ENCODE data around the gene BDKRB2. TPM values are rescaled to one million over a fixed set of nuclear protein-coding genes. Genes with fewer than 3 reads are reported as not detected.

BDKRB2 gene
- total and polyA plus RNA-seq, 2 experiments from 2014 or later = 4.4 to 5.9 TPM

GRCh38 chr14:96231056-96231455 is 26.4 kb downstream of the BDKRB2 start:
- no peak overlapping the region for H2AFZ ChIP-seq
- no peak overlapping the region for H3K4me2 ChIP-seq
- no peaks in the 10 kb centered on the region for H3K27me3 ChIP-seq
- DNase-seq (ENCODE audit: low spot score) = no peak
- peak overlapping the region; percentile 43 for H3K27ac ChIP-seq
- no peak overlapping the region for H3K4me3 ChIP-seq
- no peaks in the 10 kb centered on the region for H3K36me3 ChIP-seq (replicated peaks; ENCODE audit: insufficient read depth, low read depth)
- peaks cover 3% of the 10 kb centered on the region for H3K4me1 ChIP-seq (ENCODE audit: insufficient read depth)
- 87% methylated on average over 4 of the region's 4 CpGs for WGBS (ENCODE audit: low lambda C conversion rate, missing lambda C conversion rate)
- no peaks in the 10 kb centered on the region for H3K79me2 ChIP-seq
- no peaks in the 10 kb centered on the region for H4K20me1 ChIP-seq (ENCODE audit: insufficient read depth, poor library complexity, severe bottlenecking)
- TF ChIP-seq EZH2 (IDR thresholded peaks at IDR 0.05; ENCODE audit: borderline replicate concordance) = no peak
- no peaks in the 10 kb centered on the region for H3K9me2 ChIP-seq (replicated peaks; ENCODE audit: insufficient read depth)
- no peaks in the 10 kb centered on the region for H3K9me3 ChIP-seq (ENCODE audit: low read depth)

GRCh38 chr14:96231526-96232130 is 27.0 kb downstream of the BDKRB2 start:
- Histone ChIP-seq H2AFZ (no peak overlapping the region), H3K27me3 (no peaks in the 10 kb centered on the region), H3K4me3 (no peak overlapping the region), H3K9me3 (ENCODE audit: low read depth) (no peaks in the 10 kb centered on the region), H3K4me1 (ENCODE audit: insufficient read depth) (peaks cover 3% of the 10 kb centered on the region), H3K4me2 (no peak overlapping the region), H3K27ac (peak overlapping the region; percentile 43), H4K20me1 (ENCODE audit: insufficient read depth, poor library complexity, severe bottlenecking) (no peaks in the 10 kb centered on the region), H3K36me3 (replicated peaks; ENCODE audit: insufficient read depth, low read depth) (no peaks in the 10 kb centered on the region), H3K79me2 (no peaks in the 10 kb centered on the region), H3K9me2 (replicated peaks; ENCODE audit: insufficient read depth) (no peaks in the 10 kb centered on the region)
- no peak for DNase-seq (ENCODE audit: low spot score)
- WGBS (ENCODE audit: low lambda C conversion rate, missing lambda C conversion rate) = 77% methylated on average over 12 of the region's 12 CpGs
- TF ChIP-seq EZH2 (IDR thresholded peaks at IDR 0.05; ENCODE audit: borderline replicate concordance) (no peak), EZH2phosphoT487 (IDR thresholded peaks at IDR 0.05; ENCODE audit: low read depth, severe bottlenecking, unreplicated experiment) (no peak), CTCF (IDR thresholded peaks at IDR 0.05; ENCODE audit: poor library complexity) (no peak)

- Histone ChIP-seq H3K36me3 (replicated peaks; ENCODE audit: insufficient read depth, low read depth) (no peaks in the 10 kb centered on the region), H3K9me3 (ENCODE audit: low read depth) (no peaks in the 10 kb centered on the region), H4K20me1 (ENCODE audit: insufficient read depth, poor library complexity, severe bottlenecking) (no peaks in the 10 kb centered on the region), H3K4me3 (no peak overlapping the region), H3K4me2 (no peak overlapping the region), H3K9me2 (replicated peaks; ENCODE audit: insufficient read depth) (no peaks in the 10 kb centered on the region), H2AFZ (no peak overlapping the region), H3K79me2 (no peaks in the 10 kb centered on the region), H3K4me1 (ENCODE audit: insufficient read depth) (peaks cover 3% of the 10 kb centered on the region), H3K27ac (no peak overlapping the region), H3K27me3 (no peaks in the 10 kb centered on the region)
- no peak for DNase-seq (ENCODE audit: low spot score)
- WGBS (ENCODE audit: low lambda C conversion rate, missing lambda C conversion rate) = 92% methylated on average over 11 of the region's 11 CpGs
- TF ChIP-seq EZH2 (IDR thresholded peaks at IDR 0.05; ENCODE audit: borderline replicate concordance) (no peak), EZH2phosphoT487 (IDR thresholded peaks at IDR 0.05; ENCODE audit: low read depth, severe bottlenecking, unreplicated experiment) (no peak), CTCF (IDR thresholded peaks at IDR 0.05; ENCODE audit: poor library complexity) (no peak)
These were observed 27.9 kb downstream of the BDKRB2 start for GRCh38 chr14:96232506-96232905.

GRCh38 chr14:96233661-96234060 is 29.0 kb downstream of the BDKRB2 start:
- H3K4me3 ChIP-seq = no peak overlapping the region
- no peaks in the 10 kb centered on the region for H3K9me2 ChIP-seq (replicated peaks; ENCODE audit: insufficient read depth)
- no peak overlapping the region for H3K4me2 ChIP-seq
- H3K36me3 ChIP-seq (replicated peaks; ENCODE audit: insufficient read depth, low read depth) = no peaks in the 10 kb centered on the region
- TF ChIP-seq EZH2phosphoT487 (IDR thresholded peaks at IDR 0.05; ENCODE audit: low read depth, severe bottlenecking, unreplicated experiment) (no peak), CTCF (IDR thresholded peaks at IDR 0.05; ENCODE audit: poor library complexity) (no peak), EZH2 (IDR thresholded peaks at IDR 0.05; ENCODE audit: borderline replicate concordance) (no peak)
- WGBS (ENCODE audit: low lambda C conversion rate, missing lambda C conversion rate) = 74% methylated on average over 3 of the region's 3 CpGs
- no peak for DNase-seq (ENCODE audit: low spot score)
- no peaks in the 10 kb centered on the region for H3K79me2 ChIP-seq
- no peak overlapping the region for H3K27ac ChIP-seq
- H3K9me3 ChIP-seq (ENCODE audit: low read depth) = no peaks in the 10 kb centered on the region
- peaks cover 5% of the 10 kb centered on the region for H3K4me1 ChIP-seq (ENCODE audit: insufficient read depth)
- H3K27me3 ChIP-seq = no peaks in the 10 kb centered on the region
- no peak overlapping the region for H2AFZ ChIP-seq
- H4K20me1 ChIP-seq (ENCODE audit: insufficient read depth, poor library complexity, severe bottlenecking) = no peaks in the 10 kb centered on the region
